Activated B cell treated with CpG ODN at 0.5 μM for 24 hours (primary cell): Measurements from ENCODE around the gene RASA3. TPM values are rescaled to one million over a fixed set of nuclear protein-coding genes. Genes with fewer than 3 reads are reported as not detected.

Source experiments
- ATAC-seq: fragments of 200-7000 bp; cut with Tn5 transposase; one replicate; pipeline ENCODE4 v1.10.0; 2021; ENCODE audit warnings: low read depth, mild to moderate bottlenecking, moderate library complexity
- CTCF ChIA-PET: fragments of 350-600 bp; sonication (Branson Sonifier 250); formaldehyde crosslinking; loops from one replicate; lab custom pipeline; 2021; ENCODE audit warnings: antibody characterized with exemption; lab: Charles Lee
- POLR2A ChIA-PET: fragments of 350-600 bp; sonication (Branson Sonifier 250); formaldehyde crosslinking; loops from one replicate; lab custom pipeline; 2021; ENCODE audit warnings: antibody characterized with exemption; lab: Charles Lee
- DNase-seq: peaks from one replicate; pipeline ENCODE4 v3.0.0; 2022
- H3K27ac Mint-ChIP-seq: one replicate; pipeline ENCODE4 v1.8.0; 2020; ENCODE audit warnings: mixed read lengths
- H3K27me3 Mint-ChIP-seq: one replicate; pipeline ENCODE4 v1.8.0; 2021; ENCODE audit warnings: mixed read lengths
- H3K36me3 Mint-ChIP-seq: one replicate; pipeline ENCODE4 v1.8.0; 2021; ENCODE audit warnings: low read depth, mixed read lengths
- H3K4me1 Mint-ChIP-seq: one replicate; pipeline ENCODE4 v1.8.0; 2021; ENCODE audit warnings: mixed read lengths
- H3K4me3 Mint-ChIP-seq: one replicate; pipeline ENCODE4 v1.8.0; 2020; ENCODE audit warnings: mild to moderate bottlenecking, mixed read lengths
- H3K9me3 Mint-ChIP-seq: one replicate; pipeline ENCODE4 v1.8.0; 2020; ENCODE audit warnings: mixed read lengths
- CTCF ChIP-seq: fragments of 200-600 bp; IDR thresholded peaks from one replicate; pipeline ENCODE4 v1.8.0; 2022; ENCODE audit warnings: antibody characterized with exemption, mild to moderate bottlenecking
- intact Hi-C: fragments of 100-400 bp; cut with micrococcal nuclease; formaldehyde crosslinking; loops from one replicate; pipeline ENCODE4 v1.15.1; 2024
- total RNA-seq: library from RNA; stranded (reverse); gene quantifications from 2 replicates; pipeline ENCODE4 v1.2.3, GENCODE V29; 2022

Gene RASA3
- total RNA-seq, 1 donor from 2014 or later, result 20.4 TPM

DNA sequence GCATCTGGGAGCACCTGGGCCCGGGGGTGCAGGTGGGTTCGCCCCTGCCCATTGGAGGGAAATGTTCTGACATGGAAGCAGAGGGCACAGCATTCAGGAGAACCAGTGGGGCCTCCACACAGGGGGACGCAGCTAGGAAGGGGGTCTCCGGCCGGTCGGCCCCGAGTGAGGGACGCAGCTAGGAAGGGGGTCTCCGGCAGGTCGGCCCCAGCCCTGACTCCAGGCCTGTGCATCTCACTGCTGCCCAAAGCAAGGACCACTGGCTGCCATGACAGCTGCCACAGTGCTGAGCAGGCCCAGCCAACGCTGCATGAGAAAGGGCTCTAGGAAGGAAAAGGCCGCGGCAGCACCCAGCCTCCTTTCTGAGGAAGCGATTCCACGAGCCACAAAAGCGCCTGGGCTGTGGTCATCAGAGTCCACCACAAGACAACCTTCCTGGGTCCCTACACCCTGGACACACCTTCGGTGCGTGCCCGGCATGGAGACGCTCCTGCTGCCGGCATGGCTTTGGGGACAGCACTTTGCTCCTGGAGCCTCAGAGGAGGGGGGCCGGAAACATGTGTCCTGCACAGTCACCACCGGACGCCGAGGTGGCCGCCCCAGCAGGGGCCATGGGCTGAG lies 9.7 kb downstream of the RASA3 start:
- H3K4me3 Mint-ChIP-seq, result no peak overlapping the region
- H3K27me3 Mint-ChIP-seq, result no peaks in the 10 kb centered on the region
- no peak for TF ChIP-seq CTCF
- DNase-seq (no peak), ATAC-seq (no peak)
- CTCF ChIA-PET, result no interaction called here
- H3K4me1 Mint-ChIP-seq, result peaks cover 78% of the 10 kb centered on the region
- intact Hi-C loops, result no loop called here
- no peaks in the 10 kb centered on the region for H3K9me3 Mint-ChIP-seq
- H3K36me3 Mint-ChIP-seq, result peaks cover 6% of the 10 kb centered on the region
- POLR2A ChIA-PET, result no interaction called here
- H3K27ac Mint-ChIP-seq, result no peak overlapping the region

GRCh38 chr13:114122127-114122511 lies 10.3 kb downstream of the RASA3 start:
- DNase-seq (no peak), ATAC-seq (no peak)
- H3K27me3 Mint-ChIP-seq, result no peaks in the 10 kb centered on the region
- H3K4me3 Mint-ChIP-seq, result no peak overlapping the region
- peaks cover 6% of the 10 kb centered on the region for H3K36me3 Mint-ChIP-seq
- no peak for TF ChIP-seq CTCF
- H3K9me3 Mint-ChIP-seq, result no peaks in the 10 kb centered on the region
- intact Hi-C loops, result no loop called here
- ChIA-PET POLR2A (no interaction called here), CTCF (no interaction called here)
- no peak overlapping the region for H3K27ac Mint-ChIP-seq
- H3K4me1 Mint-ChIP-seq, result peaks cover 72% of the 10 kb centered on the region

- intact Hi-C loops, result no loop called here
- CTCF ChIA-PET, result no interaction called here
- POLR2A ChIA-PET, result no interaction called here
- Mint-ChIP-seq H3K4me3 (no peak overlapping the region), H3K4me1 (peaks cover 67% of the 10 kb centered on the region), H3K27ac (no peak overlapping the region), H3K27me3 (no peaks in the 10 kb centered on the region), H3K9me3 (no peaks in the 10 kb centered on the region), H3K36me3 (peaks cover 6% of the 10 kb centered on the region)
- DNase-seq (no peak), ATAC-seq (no peak)
- TF ChIP-seq CTCF, result no peak
Observed at GRCh38 chr13:114121496-114122126, 10.8 kb downstream of the RASA3 start.

GRCh38 chr13:114121031-114121430 lies 11.4 kb downstream of the RASA3 start:
- TF ChIP-seq CTCF, result no peak
- CTCF ChIA-PET, result no interaction called here
- POLR2A ChIA-PET, result no interaction called here
- Mint-ChIP-seq H3K4me1 (peaks cover 62% of the 10 kb centered on the region), H3K9me3 (no peaks in the 10 kb centered on the region), H3K27ac (peak overlapping the region; percentile 83), H3K4me3 (peak overlapping the region; percentile 66), H3K27me3 (no peaks in the 10 kb centered on the region), H3K36me3 (peaks cover 6% of the 10 kb centered on the region)
- intact Hi-C loops, result no loop called here
- ATAC-seq (no peak), DNase-seq (no peak)

- DNase-seq, result no peak
- Mint-ChIP-seq H3K4me3 (peak overlapping the region; percentile 66), H3K4me1 (peaks cover 65% of the 10 kb centered on the region), H3K36me3 (peaks cover 7% of the 10 kb centered on the region), H3K27ac (peak overlapping the region; percentile 83), H3K9me3 (no peaks in the 10 kb centered on the region), H3K27me3 (no peaks in the 10 kb centered on the region)
- ChIA-PET POLR2A (no interaction called here), CTCF (no interaction called here)
- intact Hi-C loops, result no loop called here
- no peak for TF ChIP-seq CTCF
- no peak for ATAC-seq
Observed at GRCh38 chr13:114120591-114121011, 11.8 kb downstream of the RASA3 start.
